Osteocyte (in vitro differentiated cells): ENCODE results near the gene PDAP1. TPM values are rescaled to one million over a fixed set of nuclear protein-coding genes. Genes with fewer than 3 reads are reported as not detected.
"Not testable (repeated sequence)": the region's sequence is repeated elsewhere in the genome, so short reads cannot be mapped to it uniquely, and the experiment has no call there.

Experiments
- DNase-seq: peaks from one replicate; pipeline ENCODE4 v3.0.0; 2021; ENCODE audit warnings: mixed read lengths; ENCODE audit not compliant: unreplicated experiment; ENCODE audit errors: extremely low spot score
- H3K27ac Mint-ChIP-seq: one replicate; pipeline ENCODE4 v1.8.0; 2021; ENCODE audit warnings: mild to moderate bottlenecking, mixed read lengths; ENCODE audit not compliant: unreplicated experiment
- H3K27me3 Mint-ChIP-seq: one replicate; pipeline ENCODE4 v1.8.0; 2021; ENCODE audit warnings: mixed read lengths; ENCODE audit not compliant: unreplicated experiment
- H3K36me3 Mint-ChIP-seq: one replicate; pipeline ENCODE4 v1.8.0; 2021; ENCODE audit warnings: mixed read lengths; ENCODE audit not compliant: unreplicated experiment
- H3K4me1 Mint-ChIP-seq: one replicate; pipeline ENCODE4 v1.8.0; 2021; ENCODE audit warnings: mixed read lengths; ENCODE audit not compliant: unreplicated experiment
- H3K4me3 Mint-ChIP-seq: one replicate; pipeline ENCODE4 v1.8.0; 2021; ENCODE audit warnings: mild to moderate bottlenecking, moderate library complexity, mixed read lengths; ENCODE audit not compliant: unreplicated experiment
- H3K9me3 Mint-ChIP-seq: one replicate; pipeline ENCODE4 v1.8.0; 2021; ENCODE audit warnings: mixed read lengths; ENCODE audit not compliant: unreplicated experiment
- total RNA-seq: library from RNA; stranded (reverse); gene quantifications from 2 replicates; pipeline ENCODE4 v1.2.1, GENCODE V29; 2021
- TF ChIP-seq, protein P1 (sequence below): fragments of 200-600 bp; sonication (generic); IDR thresholded peaks from 2 replicates; pipeline ENCODE4 v1.5.0; 2021; ENCODE audit warnings: antibody characterized with exemption, mild to moderate bottlenecking, moderate library complexity

PDAP1 gene
- total RNA-seq, 1 donor from 2014 or later, result 107 TPM

DNA sequence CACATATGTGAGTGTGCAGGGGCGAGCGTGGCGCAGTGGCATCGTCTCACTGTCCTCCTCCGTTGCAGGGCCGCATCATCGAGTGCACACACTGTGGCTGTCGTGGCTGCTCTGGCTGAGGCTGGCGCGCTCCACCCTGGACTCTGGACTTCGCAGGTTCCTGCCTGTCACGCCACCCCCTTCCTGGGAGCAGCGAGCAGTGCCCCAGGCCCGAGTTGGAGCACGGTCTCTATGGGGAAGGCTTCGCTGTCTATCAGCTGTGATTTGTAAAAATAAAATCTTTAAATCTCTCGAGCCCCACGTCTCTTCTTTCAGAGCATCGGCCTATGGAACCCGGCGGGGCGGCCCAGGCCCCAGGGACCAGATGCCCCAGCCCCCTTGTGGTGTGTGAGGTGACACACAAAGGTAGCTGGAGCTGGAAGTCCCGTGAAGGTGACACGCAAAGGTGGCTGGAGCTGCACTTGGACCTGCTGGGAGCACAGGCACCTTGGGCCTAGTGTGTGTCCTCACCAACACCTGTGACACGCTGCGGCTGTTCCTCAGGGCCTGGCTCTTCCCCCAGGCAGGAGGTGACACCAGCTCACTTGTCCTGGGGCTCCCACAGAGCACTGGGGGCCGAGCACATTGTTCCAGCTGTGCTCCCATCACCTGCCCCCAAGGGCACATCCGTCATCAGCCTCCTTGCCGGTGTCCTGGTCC lies 11.1 kb upstream of the PDAP1 start:
- no peaks in the 10 kb centered on the region for H3K9me3 Mint-ChIP-seq
- H3K4me1 Mint-ChIP-seq, result no peaks in the 10 kb centered on the region
- peaks cover 43% of the 10 kb centered on the region for H3K36me3 Mint-ChIP-seq
- DNase-seq, result no peak
- H3K4me3 Mint-ChIP-seq, result no peak overlapping the region
- TF ChIP-seq, protein P1, sequence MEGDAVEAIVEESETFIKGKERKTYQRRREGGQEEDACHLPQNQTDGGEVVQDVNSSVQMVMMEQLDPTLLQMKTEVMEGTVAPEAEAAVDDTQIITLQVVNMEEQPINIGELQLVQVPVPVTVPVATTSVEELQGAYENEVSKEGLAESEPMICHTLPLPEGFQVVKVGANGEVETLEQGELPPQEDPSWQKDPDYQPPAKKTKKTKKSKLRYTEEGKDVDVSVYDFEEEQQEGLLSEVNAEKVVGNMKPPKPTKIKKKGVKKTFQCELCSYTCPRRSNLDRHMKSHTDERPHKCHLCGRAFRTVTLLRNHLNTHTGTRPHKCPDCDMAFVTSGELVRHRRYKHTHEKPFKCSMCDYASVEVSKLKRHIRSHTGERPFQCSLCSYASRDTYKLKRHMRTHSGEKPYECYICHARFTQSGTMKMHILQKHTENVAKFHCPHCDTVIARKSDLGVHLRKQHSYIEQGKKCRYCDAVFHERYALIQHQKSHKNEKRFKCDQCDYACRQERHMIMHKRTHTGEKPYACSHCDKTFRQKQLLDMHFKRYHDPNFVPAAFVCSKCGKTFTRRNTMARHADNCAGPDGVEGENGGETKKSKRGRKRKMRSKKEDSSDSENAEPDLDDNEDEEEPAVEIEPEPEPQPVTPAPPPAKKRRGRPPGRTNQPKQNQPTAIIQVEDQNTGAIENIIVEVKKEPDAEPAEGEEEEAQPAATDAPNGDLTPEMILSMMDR, result no peak
- H3K27me3 Mint-ChIP-seq, result no peaks in the 10 kb centered on the region
- H3K27ac Mint-ChIP-seq, result no peak overlapping the region

DNA sequence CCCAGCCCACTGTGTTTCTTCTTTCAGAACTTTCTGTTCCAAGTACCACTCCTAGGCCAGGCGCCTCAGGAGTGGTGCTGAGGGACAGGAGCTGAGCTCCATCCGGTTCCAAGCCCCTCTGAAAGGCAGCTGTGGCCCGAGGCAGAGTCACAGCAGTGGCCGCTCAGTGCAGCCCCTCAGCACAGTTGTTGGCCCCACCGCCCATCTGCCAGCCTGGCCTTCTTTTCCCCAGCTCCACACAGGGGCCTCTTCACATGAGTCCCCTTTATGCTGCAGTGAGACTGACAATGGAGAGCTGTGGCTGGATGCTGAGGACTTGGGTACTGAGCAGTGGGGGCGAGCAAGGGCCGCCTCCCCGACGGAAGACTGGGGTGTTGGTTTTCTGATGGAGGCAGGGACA lies 9.9 kb upstream of the PDAP1 start:
- TF ChIP-seq, protein P1, result no peak
- Mint-ChIP-seq H3K27me3 (no peaks in the 10 kb centered on the region), H3K4me1 (no peaks in the 10 kb centered on the region), H3K4me3 (no peak overlapping the region), H3K9me3 (no peaks in the 10 kb centered on the region), H3K36me3 (peaks cover 44% of the 10 kb centered on the region), H3K27ac (no peak overlapping the region)
- DNase-seq, result no peak

DNA sequence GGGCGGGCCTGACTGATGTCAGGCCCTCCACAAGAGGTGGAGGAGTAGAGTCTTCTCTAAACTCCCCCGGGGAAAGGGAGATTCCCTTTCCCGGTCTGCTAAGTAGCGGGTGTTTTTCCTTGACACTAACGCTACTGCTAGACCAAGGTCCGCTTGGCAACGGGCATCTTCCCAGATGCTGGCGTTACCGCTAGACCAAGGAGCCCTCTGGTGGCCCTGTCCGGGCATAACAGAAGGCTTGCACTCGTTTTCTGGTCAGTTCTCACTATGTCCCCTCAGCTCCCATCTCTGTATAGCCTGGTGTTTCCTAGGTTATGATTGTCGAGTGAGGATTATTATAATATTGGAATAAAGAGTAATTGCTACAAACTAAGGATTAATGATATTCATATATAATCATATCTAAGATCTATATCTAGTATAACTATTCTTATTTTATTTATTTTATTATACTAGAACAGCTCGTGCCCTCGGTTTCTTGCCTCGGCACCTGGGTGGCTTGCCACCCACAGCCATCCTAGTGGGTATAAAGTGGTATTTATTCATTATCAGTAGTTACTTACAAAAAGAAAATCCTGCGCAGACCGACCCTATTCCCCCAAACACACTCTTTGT lies 7.2 kb upstream of the PDAP1 start:
- peak overlapping the region; percentile 47 for H3K27ac Mint-ChIP-seq
- not testable (repeated sequence) for H3K4me3 Mint-ChIP-seq, H3K9me3 Mint-ChIP-seq, H3K4me1 Mint-ChIP-seq, DNase-seq, H3K27me3 Mint-ChIP-seq
- H3K36me3 Mint-ChIP-seq, result peaks cover 55% of the 10 kb centered on the region
- TF ChIP-seq, protein P1, result peak; percentile 77

DNA sequence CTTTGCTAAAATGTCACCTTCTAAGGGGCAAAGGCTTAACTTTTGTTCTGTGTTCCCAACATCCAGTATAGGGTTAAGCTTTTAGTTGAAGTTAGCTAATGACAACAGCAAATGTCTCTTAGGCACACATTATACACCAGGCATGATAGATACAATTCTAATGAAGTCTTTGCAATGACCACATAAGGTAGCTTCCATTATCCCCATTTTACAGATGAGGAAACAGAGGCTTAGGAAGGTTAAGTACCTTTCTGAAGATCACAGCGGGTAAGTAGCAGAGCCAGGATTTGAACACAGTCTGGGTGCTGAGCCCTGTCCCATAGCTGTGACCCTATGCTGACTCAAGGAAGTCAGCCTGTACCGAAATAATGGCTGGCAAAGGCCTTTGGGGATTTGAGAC lies 2.2 kb upstream of the PDAP1 start:
- Mint-ChIP-seq H3K4me3 (peak overlapping the region; percentile 99), H3K9me3 (no peaks in the 10 kb centered on the region), H3K4me1 (peaks cover 30% of the 10 kb centered on the region), H3K27me3 (no peaks in the 10 kb centered on the region), H3K36me3 (peaks cover 26% of the 10 kb centered on the region), H3K27ac (peak overlapping the region; percentile 98)
- DNase-seq, result no peak
- TF ChIP-seq, protein P1, result no peak

DNA sequence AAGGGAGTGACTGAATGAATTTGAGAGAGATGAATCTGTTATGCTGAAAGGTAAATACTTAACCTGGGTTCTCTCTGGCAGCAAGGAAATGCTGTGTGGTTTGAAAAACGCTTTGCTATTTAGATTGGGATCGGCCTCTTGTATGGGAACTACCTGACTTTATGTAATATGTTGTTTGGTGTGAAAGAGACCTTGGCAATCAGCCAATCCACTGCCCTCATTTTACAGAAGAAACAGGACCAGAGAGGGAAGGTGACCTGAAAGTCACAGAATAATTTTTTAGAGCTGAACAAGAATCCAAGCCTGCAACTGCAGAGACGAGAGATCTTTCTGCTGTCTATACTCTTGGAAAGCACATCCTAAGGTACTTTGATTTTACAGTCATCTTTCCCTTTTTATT lies 1.4 kb upstream of the PDAP1 start:
- Mint-ChIP-seq H3K9me3 (no peaks in the 10 kb centered on the region), H3K4me3 (peak overlapping the region; percentile 99), H3K4me1 (peaks cover 30% of the 10 kb centered on the region)

More for the DNA sequence above, 1.4 kb upstream of the PDAP1 start:
- no peak for DNase-seq
- Mint-ChIP-seq H3K27me3 (no peaks in the 10 kb centered on the region), H3K36me3 (peaks cover 21% of the 10 kb centered on the region), H3K27ac (peak overlapping the region; percentile 98)
- TF ChIP-seq, protein P1, result no peak
